ENCODE results near the gene ULBP2.
"Not testable (repeated sequence)": the region's sequence is repeated elsewhere in the genome, so short reads cannot be mapped to it uniquely, and the experiment has no call there.

The ULBP2 gene

DNA sequence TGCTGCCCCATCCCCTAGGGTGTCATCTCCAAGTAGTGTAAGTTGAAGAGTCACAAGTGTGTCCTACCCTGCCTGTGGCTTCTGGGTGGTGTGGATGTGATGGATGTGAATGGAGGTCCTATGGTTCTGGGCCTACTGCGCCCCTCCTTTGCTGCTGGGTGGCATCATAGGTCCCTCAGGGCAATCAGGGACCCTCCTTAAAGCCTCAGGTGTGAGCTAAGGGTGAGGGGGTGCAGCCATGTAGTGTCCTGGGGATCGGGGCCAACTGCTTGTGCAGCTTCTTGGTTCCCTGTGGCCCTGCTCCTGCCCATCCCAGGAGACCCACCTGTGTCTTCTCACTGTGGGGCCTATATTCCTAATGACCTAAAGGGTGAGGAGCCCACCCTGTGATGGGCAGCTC is 24.5 kb downstream of the ULBP2 start:
- not testable (repeated sequence) for H3K4me3 ChIP-seq (ENCODE audit: low read depth, low read length)

DNA sequence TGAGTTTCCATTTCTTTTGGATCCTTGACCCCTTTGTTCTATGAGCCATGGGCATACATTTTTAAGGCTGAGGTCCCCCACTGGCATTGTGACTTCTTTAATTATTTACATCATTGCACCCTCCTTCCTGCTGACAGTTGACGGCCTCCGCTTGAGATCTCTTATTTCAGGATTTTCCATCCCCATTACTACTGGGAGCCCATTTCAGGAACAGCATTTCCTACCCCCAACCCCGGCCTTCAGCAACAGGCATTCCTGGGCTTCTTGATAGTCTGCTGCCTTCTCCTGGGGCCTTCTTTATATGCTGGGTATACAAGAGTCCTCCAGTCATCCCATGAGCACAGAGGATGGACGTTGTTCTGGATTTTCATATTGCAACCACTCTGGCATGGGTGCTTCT is 25.8 kb downstream of the ULBP2 start:
- no peak overlapping the region for H3K4me3 ChIP-seq (ENCODE audit: low read depth, low read length)

DNA sequence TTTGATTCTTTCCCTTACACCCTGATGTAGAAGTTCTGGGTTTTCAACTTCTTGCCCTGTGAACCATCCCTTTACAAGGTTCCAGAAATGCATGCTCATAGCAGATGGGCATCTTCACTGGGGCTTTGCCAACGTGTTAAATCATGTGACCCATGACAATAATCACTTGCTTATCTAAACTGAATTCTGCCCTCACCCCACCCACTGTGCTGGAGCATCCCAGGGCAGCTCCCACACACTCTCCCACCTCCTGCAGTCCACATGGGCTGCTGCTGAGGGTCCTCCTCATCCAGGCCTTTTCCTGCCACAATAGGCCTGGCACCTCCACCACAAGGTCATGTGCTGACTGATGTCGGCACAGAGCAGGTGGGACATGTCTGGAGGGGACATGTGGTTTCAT is 26.2 kb downstream of the ULBP2 start:
- not testable (repeated sequence) for H3K4me3 ChIP-seq (ENCODE audit: low read depth, low read length)

DNA sequence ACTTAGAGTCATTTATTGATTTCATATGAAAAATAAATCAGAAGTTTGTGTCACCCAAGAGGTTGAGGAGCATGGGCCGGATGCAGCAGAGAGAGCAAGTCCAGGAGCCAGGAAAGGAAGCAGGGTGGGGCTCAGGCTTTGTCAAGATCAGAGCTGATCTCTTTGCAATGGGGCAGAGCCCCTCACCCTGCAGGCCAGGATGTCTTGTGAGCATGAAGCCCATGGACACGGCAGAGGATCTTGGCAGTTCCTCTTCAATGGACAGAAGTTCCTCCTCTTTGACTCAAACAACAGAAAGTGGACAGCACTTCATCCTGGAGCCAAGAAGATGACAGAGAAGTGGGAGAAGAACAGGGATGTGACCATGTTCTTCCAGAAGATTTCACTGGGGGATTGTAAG is 27.1 kb downstream of the ULBP2 start:
- not testable (repeated sequence) for H3K4me3 ChIP-seq (ENCODE audit: low read depth, low read length)

DNA sequence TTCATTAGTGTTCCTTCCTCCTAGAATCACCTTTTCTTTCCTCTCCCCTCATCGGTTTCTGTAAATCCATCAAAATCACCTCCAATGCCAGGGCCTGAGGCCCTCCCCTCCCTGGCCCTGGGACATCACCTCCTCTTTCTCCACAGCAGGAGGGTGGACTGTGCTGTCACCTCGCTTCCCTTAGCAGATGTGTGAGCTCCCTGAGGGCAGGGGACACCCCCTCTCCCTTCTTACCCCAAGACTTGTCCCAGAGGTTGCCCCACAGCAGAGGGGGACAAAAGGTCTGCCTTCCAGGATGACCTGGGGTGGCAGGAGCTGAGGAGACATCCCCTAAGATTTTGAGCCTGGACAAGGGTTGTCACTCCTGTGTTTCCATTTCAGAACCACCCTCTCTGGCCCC is 27.8 kb downstream of the ULBP2 start:
- no peak overlapping the region for H3K4me3 ChIP-seq (ENCODE audit: low read depth, low read length)

DNA sequence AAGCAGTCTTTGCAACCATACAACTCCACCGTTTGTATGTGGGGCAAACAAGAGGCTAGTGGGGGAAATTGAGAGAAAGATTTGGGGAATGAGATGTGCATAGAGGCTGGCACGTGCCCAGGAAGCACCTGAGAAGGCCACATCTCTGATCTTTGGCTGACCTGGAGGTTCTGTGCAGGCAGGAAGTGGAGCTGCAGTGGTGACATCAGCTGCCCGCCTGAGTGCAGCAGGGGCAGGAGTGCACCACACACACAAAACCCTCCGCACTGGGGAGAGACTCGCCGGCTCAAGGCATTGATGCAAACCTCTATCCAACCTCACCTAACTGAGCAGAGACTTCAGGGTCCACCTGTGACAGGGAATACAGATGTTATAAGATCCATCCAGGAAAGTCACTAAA is 32.6 kb downstream of the ULBP2 start:
- H3K4me3 ChIP-seq (ENCODE audit: low read depth, low read length) = not testable (repeated sequence)

DNA sequence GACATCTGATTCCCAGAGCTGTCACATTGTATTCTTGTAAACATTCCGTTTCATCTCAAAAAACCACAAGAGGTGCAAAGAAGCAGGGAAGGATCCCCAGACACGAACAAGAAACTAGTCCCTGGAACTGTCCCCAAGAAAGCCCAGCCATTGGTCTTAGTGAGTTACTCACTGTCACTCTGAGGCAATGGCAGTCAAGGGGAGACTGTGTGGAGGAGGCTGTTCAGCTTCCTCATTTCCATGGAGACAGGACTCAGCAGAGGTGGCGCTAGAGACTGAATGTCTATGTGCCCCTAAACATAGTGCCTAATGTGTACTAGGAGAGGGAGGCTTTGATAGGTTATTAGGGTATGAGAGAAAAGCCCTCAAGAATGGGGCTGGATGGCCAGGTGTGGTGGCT is 33.0 kb downstream of the ULBP2 start:
- no peak overlapping the region for H3K4me3 ChIP-seq (ENCODE audit: low read depth, low read length)

DNA sequence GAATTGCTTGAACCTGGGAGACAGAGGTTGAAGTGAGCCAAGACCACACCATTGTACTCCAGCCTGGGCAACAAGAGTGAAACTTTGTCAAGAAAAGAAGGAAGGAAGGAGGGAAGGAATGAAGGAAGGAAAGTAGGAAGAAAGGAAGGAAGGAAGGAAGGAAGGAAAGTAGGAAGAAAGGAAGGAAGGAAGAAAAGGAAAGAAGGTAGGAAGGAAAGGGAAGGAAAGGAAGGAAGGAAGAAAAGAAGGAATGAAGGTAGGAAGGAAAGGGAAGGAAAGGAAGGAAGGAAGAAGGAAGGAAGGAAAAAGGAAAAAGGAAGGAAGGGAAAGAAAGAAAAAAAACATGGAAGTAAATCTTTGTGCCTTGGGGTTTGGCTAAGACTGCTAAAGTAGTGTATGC is 33.6 kb downstream of the ULBP2 start:
- no peak overlapping the region for H3K4me3 ChIP-seq (ENCODE audit: low read depth, low read length)

DNA sequence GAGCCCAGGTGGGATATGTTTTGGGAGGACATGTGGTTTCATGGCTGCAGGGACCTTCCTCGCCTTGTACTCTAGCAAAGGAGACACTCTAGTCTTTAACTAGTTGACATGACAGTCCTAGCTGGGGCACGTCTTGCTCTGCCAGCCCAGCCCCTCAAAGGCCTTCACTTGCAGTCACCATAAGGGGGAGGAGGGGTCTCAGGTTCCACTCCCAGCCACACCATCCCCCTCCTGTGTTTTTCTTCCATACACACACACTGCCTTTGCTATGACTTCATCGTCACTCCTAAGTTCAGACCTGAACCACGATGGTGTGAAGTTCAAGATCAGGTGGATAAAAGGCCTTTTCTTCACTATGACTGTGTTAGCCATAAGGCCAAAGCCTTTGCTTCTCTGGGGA is 35.4 kb downstream of the ULBP2 start:
- H3K4me3 ChIP-seq (ENCODE audit: low read depth, low read length) = no peak overlapping the region

DNA sequence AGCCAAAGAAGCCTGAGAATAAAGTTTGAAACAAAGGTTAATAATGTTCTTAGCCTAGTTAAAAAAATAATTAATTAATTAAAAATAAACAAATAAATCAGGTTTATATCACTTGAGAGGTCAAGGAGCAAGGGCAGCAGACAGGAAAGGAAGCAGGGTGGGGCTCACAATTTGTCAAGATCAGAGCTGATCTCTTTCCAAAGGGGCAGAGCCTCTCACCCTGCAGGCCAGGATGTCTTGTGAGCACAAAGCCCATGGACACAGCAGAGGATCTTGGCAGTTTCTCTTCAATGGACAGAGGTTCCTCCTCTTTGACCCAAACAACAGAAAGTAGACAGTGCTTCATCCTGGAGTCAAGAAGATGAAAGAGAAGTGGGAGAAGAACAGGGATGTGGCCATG is 36.8 kb downstream of the ULBP2 start:
- no peak overlapping the region for H3K4me3 ChIP-seq (ENCODE audit: low read depth, low read length)

DNA sequence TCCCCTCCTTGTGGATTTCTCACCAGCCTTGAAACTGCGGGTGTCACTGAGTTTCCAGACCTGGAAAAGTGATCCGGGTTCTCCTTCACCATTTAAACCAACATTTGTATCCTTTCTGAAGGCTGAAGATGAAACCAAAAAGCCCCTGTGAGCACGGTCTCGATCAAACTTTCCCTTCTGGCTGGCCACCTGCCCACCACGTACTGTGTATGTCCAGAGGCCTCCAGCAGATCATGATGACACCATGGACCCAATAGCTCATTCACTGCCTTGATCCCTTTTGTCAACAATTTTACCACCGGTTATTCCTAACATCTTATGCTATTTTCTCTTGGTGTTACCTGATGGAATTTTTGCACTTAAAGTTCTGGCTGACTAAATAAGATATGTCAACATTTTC is 37.5 kb downstream of the ULBP2 start:
- no peak overlapping the region for H3K4me3 ChIP-seq (ENCODE audit: low read depth, low read length)

DNA sequence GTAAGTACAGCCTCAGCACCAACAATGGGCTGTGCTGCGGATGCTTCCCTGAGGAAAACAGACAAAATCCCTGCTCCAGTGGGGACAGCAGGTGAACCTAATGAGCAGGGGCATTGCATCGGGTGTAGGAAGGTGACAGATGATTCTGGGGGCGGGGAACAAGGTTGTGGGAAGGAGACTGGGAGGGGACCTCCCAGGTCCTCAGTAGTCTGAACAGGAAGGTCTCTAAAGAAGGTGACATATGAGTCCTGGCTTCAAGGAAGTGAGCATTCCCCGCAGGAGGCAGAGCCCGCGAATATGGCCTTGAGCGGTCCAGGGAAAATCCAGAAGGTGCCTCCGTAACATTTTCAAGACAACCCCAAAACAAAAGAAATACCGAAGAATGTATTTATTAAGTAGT is 41.3 kb downstream of the ULBP2 start:
- no peak overlapping the region for H3K4me3 ChIP-seq (ENCODE audit: low read depth, low read length)

DNA sequence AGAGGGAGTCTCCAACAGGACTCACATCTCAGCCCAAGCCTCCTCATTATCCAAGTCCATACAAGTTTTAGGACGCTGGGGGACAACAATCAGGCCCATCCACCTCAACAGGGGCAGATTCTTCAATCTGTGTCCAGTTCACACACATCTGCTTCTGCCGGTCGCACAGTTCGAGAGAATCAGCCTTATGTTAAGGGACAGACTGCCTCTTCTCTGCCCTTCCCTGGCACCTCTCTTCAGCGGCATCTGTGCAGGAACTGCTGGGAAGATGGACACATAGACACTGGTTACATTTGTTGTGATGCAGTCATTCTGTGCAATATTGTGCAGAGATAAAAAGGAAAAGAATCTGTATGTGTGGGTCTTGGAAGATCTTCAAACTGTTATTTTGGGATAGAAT is 43.0 kb downstream of the ULBP2 start:
- H3K4me3 ChIP-seq (ENCODE audit: low read depth, low read length) = no peak overlapping the region

DNA sequence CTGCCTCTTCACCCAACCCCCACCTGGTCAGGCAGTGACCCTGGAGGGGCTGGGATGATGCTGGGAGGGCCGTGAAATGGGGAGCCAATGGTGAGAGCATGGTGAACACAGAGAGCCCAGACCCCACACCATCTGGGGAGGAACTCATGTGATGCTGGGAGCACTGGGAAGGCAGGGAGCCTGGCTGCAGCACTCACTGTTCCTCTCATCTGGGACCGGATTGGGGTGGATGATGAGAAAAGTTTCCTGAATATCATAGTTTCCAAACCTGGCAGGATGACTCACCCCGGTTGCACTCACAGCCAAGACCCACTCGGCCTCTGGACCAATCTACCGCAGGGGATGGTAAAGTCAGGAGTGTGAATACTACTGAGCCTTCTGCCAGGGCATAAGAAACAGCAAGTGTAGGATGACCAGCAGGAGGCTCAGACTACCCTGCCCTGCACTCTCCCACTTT is 43.7 kb downstream of the ULBP2 start:
- H3K4me3 ChIP-seq (ENCODE audit: low read depth, low read length) = no peak overlapping the region

DNA sequence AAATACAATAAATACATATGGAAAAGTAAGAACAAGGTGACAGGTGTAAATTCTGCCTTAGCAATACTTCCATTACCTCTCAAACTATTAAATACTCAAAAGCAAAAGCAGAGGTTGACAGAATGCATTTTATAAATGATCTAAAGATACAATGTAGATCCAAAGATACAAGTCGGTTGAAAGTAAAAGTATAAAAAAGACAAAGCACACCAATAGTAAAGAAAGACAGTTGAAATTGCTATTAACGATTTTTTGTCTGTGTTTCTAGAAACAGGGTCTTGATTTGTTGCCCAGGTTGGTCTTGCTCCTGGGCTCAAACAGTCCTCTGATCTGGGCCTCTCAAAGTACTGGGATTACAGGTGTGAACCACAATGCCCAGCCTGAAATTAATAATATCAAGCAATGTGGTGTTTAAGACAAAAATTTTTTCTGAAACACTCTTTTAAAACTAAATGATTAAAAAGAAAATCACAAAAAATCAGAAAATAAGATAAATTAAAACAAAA is 45.8 kb downstream of the ULBP2 start:
- H3K4me3 ChIP-seq (ENCODE audit: low read depth, low read length) = no peak overlapping the region

DNA sequence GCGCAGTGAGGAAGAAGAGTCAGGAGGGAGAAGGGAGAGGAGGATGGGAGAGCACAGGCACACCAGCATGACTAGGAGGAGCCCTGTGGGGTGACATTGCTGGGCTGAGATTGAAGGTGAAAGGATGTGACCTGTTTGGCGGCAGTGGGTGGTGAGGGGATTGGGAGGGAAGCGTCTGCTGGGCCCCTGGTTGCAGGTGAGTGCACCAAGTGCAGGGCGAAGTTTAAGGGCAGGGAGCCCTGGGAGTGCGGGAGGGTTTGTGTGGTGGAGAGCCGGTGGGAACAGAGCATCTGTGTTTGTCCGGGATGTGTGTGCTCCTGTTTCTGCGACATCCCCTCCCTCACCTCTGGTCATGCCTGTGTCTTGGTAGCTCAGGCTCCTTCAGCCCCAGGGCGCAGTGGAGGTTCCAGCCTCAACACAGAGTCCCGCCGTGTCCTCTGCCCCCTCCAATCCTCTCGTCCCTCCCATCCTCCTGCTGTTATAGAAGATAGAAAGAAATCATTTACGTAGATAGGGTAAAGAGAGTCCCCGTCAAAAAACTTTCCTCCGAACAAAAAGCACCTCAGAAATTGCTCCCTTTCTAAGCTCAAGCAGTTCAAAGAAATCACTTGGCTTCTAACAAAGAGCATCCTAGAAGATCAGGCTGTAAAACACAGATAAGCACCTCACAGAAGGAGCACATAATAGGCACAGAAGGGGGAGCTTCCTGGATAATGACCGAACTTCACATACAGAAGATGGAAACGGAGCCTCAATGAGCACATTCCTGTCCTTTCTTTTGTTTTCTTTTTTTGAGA is 46.9 kb downstream of the ULBP2 start:
- H3K4me3 ChIP-seq (ENCODE audit: low read depth, low read length) = no peak overlapping the region

DNA sequence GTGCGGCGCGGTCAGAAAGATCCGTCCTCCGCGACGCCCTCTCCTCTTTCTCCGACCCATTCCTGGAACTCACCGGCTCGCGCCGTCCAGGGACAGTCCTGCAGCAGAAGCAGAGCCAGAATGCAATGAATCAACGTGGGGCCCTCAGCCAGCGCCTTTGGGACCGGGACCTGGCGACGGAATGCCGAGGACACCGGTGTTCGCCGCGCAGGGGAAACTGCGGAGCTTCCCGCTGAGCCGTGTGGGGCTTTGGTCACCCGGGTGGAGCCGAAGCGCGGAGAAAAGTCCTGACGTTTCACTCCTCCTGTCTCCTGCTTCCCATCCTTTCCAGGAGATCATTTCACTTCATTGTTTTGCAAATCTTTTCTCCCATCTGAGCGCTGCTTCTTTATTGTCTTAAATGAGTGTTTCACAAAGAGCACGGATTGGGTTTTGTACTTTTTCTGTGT is 48.4 kb downstream of the ULBP2 start:
- no peak overlapping the region for H3K4me3 ChIP-seq (ENCODE audit: low read depth, low read length)

DNA sequence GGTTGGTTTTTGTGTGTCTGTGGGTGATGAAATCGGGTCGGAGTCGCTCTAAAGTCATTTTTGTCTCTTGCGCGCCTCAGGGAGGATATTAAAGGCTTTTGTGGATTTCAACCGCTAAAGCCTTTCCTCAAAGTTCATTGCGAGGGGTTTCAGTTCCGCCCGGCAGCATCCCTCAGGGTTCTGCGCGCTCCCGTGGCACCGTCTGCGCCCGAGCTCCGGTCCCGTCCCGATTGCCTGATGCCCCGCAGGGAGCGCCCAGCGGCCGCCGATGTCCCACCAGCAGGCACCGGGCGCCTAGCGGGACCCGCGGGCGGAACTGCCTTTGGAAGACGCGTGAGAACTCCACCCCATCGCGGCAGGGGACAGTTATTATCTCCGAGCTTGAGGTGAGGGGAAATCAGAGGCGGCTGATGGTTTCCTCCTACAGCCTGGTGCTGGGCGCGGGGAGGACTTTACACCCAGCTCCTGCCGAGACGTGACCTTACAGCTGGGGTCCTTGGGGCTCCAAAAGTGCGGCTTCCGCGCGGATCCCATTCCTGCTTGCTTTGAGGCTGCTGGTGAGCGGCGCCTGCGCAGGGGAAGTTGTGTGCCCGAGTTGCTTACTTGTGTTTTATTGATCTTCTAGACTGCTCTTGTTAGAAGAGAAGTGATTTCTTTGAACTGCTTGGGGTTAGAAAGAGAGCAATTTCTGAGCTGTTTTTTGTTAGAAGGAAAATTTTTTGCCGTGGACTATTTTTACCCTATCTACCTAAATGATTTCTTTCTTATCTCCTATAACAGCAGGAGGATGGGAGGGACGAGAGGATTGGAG is 49.1 kb downstream of the ULBP2 start:
- no peak overlapping the region for H3K4me3 ChIP-seq (ENCODE audit: low read depth, low read length)

DNA sequence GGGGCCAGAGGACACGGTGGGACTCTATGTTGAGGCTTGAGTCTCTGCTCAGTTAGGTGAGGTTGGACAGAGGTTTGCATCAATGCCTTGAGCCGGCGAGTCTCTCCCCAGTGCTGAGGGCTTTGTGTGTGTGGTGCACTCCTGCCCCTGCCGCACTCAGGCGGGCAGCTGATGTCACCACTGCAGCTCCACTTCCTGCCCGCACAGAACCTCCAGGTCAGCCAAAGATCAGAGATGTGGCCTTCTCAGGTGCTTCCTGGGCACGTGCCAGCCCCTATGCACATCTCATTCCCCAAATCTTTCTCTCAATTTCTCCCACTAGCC is 49.6 kb downstream of the ULBP2 start:
- not testable (repeated sequence) for H3K4me3 ChIP-seq (ENCODE audit: low read depth, low read length)

DNA sequence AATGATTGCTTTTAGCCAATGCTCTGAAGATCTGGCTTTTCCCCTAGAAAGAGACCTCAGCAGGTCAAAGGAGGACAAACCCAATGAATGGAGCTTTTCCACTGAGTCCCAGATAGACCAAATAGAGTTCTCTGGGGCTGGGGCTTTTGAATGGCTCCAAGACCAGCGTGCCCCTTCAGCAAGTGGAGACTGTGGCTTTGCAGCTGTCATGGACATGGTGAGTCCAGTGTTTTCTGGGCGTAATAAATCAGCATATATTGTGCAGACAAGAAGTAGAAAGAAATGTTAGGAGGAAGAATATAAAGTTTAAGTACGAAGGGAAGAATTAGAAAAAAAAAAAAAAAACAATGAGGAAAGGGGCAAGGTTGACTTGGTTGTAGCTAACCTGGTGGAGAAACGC is 50.0 kb downstream of the ULBP2 start:
- H3K4me3 ChIP-seq (ENCODE audit: low read depth, low read length) = no peak overlapping the region

DNA sequence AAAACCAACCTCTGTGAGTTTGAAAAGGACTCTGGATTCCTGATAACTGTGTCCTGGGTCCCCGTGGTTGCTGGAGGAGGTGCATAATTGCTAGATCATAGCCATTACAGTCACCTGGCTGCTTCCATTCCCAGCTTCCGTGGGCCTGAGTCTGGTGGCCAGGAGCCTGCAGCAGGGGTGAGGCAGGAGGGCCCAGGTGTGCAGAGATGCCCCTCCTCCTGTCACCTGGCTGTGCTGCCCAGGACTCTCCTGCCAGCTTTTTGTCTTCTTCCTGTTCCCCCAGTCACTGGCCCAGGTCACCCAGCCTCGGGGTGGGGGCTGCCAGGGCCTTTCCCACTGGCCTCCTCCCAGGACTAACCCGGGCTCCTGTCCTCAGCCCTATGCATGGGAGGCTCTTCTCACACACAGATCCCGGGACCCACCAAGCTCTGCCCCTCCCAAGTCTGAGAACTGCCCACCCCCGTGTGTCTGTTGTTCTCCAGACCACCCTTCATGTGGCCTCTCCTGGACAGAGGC is 53.5 kb downstream of the ULBP2 start:
- H3K4me3 ChIP-seq (ENCODE audit: low read depth, low read length) = no peak overlapping the region

DNA sequence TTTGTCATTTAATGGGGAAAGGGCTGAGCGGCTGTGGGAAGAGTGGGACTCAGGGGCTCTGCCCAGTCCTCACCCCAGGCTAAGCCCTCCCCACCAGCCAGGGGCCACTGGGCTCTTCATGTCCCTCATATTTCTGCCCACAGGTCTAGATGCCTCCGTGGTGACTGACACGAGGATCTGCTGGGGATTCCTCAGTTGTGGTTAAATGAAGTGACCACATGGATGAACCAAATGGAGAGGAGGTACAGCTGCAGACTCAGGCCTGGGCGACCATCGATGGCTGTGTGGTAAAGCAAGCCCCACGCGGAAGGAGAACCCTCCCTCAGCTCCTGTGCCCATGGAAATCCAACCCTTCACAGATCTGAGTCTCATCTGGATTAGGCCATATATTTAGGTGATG is 54.2 kb downstream of the ULBP2 start:
- H3K4me3 ChIP-seq (ENCODE audit: low read depth, low read length) = no peak overlapping the region

Data from iPS-11a (cell line).